Fibroblast of the conjunctiva (primary cell): ENCODE data around the gene MYLK.

Experiments used
- DNase-seq: peaks from one replicate; pipeline ENCODE4 v3.0.0-alpha.2; 2010; ENCODE audit warnings: low read depth

The MYLK gene

DNA sequence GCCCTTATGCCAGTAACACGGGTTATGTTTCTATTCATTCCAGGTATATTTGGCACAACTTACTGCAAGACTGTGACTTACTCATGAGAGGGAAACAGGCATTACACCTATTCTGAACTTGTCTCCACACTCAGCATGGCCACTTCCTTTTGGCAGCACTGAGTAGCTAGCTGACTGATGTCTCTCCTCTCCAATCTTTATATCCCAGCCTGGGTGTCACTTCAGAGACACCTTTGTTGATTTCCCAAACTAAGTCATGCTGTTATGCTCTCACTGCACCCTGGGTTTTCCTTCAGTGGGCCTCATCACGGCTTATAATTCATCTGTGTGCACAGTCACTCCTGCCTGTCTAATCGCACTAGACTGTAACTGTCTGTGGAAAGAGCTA, 114.8 kb downstream of the MYLK start:
- no peak for DNase-seq

GRCh38 chr3:123768480-123769355, 115.4 kb downstream of the MYLK start:
- no peak for DNase-seq

GRCh38 chr3:123767564-123768292, 116.4 kb downstream of the MYLK start:
- DNase-seq = no peak

GRCh38 chr3:123767009-123767372, 117.1 kb downstream of the MYLK start:
- no peak for DNase-seq

DNA sequence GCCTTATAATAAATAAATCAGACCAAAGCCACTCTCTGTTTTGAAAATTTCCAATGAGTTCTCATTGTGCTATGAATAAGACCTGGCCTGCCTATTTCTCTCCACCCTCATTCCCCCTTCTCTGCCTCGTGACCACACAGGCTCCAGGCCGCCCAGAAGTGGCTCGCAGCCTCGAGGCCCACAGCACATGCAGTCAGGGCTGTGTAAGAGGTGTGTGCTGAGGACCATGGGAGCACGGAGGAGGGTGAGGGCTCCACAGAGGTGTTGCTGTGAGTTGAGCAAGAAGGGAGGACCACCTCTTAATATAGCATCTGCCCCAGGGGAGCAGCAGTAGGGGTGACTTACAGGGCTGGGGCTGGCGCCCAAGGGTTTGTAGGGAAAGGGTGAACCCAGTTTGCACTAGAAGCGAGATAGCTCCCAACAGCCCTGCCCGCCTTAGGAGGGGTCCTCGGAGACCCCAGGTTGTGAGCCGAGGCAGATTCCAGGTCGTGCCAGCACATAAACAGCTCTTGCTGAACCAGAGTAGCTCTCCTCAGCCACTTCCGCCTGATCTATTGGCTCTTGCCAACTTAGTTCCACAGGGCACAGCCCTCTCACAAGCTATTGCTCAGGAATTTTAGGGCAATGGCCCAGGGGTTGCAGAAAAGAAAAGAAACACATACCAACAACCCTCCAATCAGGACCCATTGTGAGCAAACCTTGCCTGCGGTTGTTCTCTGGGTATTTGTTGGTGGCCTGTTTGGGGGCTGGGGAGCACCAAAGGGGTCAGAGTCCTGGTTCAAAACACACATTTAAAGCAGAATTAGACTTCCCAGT, 117.7 kb downstream of the MYLK start:
- no peak for DNase-seq

DNA sequence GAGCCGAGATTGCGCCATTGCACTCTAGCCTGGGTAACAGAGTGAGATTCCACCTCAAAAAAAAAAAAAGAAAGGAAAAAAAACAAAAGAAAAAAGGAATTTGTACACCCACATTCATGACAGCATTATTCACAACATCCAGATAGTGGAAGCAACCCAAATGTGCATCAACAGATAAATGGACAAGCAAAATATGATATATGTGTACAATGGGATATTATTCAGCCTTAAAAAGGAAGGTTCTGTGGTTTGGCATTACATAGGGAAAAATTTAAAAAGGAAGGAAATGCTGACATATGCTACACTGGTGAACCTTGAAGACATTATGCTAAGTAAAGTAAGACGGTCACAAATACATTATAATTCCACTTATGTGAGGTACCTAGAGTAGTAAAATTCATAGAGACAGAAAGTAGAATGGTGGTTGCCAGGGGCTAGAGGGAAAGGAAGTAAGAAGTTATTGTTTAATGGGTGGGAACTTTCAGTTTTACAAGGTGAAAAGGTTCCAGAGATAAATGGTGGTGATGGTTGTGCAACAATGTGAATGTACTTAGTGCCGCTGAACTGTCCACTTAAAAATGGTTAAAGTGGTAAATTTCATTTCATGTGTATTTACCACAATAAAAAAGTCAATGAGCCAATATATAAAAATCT, 118.5 kb downstream of the MYLK start:
- no peak for DNase-seq

- no peak for DNase-seq
These were observed 119.5 kb downstream of the MYLK start for GRCh38 chr3:123764647-123765046.

DNA sequence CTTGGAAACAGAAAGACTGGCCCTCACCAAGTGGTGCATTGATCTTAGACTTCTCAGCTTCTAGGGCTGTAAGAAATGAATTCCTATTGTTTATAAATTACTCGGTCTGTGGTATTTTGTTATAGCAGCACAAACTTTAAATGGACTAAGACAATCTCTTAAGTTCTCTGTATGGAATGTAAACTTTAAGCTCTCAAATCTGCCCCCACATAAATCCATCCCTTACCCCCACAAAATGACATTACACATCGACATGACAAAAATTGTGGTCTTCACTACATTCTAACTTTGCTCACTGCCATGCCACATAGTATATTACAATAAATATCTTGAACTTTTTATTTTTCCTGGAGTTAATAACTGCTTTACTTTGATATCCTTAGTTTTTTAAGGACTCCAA, 121.3 kb downstream of the MYLK start:
- DNase-seq = no peak

DNA sequence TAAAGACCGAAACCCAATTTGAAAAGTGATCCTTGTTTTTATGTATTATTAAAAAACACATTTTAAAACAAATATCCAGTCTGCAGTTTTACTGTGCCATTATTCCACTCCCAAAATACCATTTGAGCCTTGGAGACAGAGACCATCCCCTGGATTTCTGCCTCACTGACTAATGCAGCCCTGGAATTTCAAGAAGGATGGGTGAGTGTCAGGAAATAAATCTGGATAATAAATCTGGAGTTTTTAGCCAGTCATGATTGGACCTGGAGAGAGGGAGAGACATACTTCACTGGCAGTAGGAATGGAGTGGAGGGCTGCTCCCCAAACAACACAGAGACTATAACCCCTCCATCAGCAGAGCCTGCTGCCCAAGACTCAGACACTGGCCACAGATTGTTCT, 123.3 kb downstream of the MYLK start:
- no peak for DNase-seq

- no peak for DNase-seq
These were observed 124.3 kb downstream of the MYLK start for GRCh38 chr3:123759871-123760270.

DNA sequence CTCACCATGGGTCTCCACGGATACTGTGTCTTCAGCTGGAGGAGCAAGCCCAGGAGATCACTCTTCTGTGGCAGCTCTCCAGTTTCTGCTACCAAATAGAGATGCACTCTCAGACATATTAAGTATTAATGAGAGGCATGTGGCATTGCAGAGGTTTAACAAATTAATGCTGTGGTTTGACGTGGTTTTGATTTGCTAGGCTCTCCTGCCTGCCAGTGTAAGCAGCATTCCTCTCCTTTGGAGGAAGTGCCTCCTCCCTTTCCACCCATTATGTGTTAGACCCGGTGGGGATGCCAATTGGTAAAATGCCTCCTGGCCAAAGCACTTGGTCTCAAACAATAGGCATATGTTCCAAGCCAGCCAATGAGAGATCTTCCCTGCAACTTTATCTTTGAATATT, 124.8 kb downstream of the MYLK start:
- DNase-seq = no peak

DNA sequence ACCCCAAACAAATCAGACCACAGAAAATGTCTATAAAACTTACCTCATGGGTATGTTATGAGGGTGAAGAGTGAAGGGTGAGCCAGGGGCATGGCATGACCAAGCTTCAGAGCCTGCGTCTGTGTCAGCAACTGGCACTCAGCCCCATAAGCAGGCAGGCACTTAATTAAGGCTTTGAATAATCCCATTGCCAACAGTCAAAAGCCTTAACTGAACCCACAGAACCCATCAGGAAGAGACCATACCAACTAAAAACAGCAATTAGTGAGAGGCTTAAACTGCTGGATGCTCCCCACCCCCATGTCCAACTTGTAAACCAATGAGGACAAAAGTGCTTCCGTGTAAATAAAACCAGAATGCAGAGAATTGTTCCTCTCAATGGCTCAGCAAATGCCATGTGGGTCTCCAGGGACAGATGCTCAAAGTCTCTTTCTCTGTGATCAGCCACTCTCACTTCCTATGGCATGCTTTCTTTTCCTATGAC, 126.0 kb downstream of the MYLK start:
- DNase-seq = no peak

- no peak for DNase-seq
These were observed 126.7 kb downstream of the MYLK start for GRCh38 chr3:123757281-123757940.

GRCh38 chr3:123755501-123755900, 128.6 kb downstream of the MYLK start:
- DNase-seq = no peak

GRCh38 chr3:123755085-123755484, 129.0 kb downstream of the MYLK start:
- no peak for DNase-seq

- DNase-seq = no peak
These were observed 130.8 kb downstream of the MYLK start for GRCh38 chr3:123753286-123753685.

DNA sequence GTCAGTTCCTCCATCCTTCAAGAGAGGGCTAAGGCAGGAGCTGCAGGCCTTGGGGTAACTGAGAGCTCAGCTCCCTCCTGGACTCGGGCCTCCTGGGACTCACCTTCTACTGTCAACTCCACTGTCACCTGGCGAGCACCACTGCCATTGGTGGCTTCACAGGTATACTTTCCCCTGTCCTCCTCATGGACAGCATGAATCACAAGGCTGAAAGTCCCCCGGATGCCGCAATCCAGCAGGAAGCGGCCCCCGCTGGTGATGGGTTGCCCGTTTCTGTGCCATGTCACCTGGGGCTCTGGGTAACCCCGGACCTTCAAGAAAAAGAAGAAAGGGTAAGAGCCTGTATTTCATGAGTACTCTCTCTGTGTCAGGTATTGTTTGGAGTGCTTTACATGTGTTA, 131.9 kb downstream of the MYLK start:
- DNase-seq = no peak

DNA sequence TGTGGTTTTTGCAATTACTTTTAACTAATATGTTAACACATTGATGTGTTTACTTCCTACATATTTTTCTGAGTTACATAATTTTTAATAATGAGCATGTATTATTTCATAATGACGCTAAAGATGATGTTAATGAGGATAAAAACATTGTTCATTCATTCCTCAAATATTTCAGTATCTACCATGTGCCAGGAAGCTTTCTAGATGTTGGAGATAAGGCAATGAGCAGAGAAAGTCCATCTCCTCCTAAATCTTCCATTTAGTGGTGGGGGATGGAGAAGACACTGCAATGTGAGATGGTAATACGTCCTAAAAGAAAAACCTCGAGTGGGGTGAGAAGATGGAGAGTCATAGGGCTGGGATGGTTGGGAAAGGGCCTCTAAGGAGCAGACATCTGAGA, 132.7 kb downstream of the MYLK start:
- DNase-seq = no peak

DNA sequence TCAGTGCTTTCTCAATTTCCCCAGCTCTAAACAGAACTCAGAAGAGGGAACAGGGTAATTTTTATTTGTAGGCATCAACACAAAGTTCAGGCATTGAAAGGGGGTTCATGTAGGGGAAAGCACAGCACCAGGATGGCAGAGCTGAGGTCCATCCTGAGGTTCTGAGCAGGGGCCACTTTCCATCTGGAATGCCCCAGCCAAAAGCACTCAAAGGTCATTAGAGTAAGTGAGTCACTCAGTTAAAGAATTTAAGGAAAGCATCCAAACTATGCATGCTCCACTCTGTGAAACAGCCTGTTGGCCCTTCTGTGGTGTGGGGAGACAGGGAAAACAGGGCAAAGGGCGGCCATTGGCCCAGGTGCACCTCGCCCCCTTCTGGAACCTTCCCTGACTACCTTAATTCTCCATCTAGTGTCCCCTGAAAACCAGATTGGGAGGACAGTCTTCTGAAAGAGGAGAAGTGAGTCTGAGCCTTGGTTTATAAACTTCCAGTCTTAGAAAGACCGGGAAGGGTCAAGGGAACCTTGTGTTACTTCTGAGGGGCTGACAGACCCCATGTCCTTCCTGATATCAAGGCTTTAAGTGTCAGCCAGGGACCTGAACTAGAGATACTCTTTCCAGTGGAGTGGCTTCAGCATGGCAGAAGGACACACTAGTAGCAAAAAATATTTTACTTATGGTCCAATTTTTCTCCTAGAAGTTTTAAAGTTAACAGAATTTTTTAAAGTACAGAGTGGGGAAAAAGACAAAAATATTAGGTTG, 133.3 kb downstream of the MYLK start:
- DNase-seq = no peak

- no peak for DNase-seq
These were observed 133.9 kb downstream of the MYLK start for GRCh38 chr3:123750209-123750608.

DNA sequence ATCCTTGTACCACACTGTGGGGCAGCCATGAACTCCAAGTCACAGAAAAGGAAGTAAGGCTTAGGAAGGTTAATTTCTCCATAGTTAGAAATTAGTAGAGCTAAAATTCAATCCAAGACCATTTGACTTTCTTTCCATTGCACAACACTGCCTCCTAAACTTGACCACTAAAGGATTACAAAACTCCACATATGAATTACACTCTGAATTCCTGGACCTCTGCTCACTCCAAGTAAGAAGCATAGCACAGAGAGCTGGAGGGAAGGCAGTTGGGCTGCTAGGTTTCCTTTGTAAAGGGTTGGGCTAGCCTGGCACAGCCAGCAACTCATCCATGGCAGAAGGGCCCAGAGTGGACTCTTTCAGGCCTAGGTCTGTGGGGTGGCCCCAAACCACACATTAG, 134.4 kb downstream of the MYLK start:
- peak; percentile 69 for DNase-seq
